HG02981 (cell line): ENCODE data around the gene CENPE.

Experiments
- ATAC-seq: cut with Tn5 transposase; IDR thresholded peaks from one replicate; pipeline ENCODE4 v1.9.1; 2021; ENCODE audit warnings: mild to moderate bottlenecking, moderate library complexity; ENCODE audit not compliant: unreplicated experiment

Gene CENPE

GRCh38 chr4:103136671-103137445 lies 61.3 kb downstream of the CENPE start:
- ATAC-seq, result no peak

DNA sequence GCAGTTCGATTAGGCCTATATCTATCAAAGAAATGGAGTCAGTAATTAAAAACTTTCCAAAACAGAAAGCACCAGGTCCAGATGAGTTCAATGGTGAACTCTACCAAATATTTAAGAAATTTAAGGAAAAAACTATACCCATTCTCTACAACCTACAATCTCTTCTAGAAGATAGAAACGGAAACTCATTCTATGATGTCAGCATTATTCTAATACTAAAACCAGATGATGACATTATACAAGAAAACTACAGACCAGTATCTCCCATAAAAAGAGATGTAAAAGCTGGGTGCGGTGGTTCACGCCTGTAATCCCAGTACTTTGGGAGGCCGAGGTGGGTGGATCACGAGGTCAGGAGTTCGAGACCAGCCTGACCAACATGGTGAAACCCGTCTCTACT lies 69.0 kb downstream of the CENPE start:
- ATAC-seq, result no peak

- ATAC-seq, result no peak
Observed at GRCh38 chr4:103126126-103126525, 72.0 kb downstream of the CENPE start.

DNA sequence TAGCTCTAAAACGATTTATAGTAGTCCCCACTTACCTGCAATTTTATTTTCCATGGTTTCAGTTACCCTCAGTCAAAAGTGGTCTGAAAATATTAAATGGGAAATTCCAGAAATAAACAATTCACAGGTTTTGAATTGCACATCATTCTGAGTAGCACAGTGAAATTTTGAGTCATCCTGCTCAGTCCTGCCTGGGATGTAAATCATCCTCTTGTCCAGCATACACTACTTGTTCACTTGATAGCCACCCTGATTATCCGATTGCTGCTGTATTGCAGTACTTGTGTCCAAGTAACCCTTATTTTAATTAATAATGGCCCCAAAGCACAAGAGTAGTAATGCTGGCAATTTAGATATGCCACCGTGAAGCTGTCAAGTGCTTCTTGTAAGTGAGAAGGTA lies 75.0 kb downstream of the CENPE start:
- ATAC-seq, result no peak

DNA sequence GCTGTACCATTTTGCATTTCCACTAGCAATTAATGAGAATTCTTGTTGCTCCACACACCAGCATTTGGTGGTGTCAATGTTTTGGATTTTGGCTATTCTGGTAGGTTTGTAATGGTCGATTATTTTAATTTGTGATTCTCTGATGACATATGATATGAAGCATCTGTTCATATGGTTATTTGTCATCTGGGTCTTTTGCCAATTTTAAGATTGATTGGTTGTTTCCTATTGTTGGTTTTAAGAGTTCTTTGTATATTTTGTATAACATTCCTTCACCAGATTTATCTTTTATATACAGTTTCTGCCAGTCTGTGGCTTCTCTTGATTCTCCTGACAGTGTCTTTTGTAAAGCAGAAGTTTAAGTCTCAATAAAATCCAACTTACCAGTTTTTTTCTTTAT lies 80.0 kb downstream of the CENPE start:
- ATAC-seq, result no peak

DNA sequence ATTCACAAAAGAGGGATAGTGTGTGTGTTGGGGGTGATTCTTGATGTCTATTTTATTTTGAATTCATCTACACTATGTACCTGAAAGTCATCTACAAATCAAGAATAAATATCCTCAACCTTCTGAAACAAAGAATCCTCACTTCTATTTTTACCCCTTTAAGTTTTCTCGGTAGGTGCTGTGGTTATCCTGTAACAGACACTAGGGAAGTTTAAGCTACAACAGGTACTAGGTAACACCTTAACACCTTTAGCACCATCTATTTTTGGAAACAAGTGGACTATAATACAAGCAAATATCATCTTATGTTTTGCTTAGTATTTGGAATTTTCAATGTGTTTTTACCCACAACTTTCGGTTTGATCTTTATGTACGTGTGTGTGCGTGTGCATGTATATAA lies 86.5 kb downstream of the CENPE start:
- no peak for ATAC-seq

DNA sequence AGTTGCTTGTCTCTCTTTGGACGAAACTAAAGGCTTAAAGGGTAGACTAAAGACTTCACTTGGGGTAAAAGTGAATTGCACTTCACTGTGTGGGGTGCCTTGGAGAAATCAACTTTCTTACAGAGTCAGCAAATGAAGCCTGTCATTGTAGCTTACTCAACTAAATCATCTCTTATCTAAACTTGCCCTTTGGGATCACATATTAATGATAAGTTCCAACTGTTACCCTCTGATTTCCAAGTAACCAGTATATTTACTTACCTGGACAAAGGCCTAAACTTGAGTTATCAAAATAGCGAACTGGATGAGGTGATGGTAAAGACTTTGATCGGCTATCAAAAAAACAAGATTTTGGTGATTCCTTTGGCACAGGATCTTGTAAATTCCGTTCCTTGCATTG lies 89.6 kb downstream of the CENPE start:
- ATAC-seq, result no peak

- no peak for ATAC-seq
Observed at GRCh38 chr4:103105558-103106356, 92.4 kb downstream of the CENPE start.

DNA sequence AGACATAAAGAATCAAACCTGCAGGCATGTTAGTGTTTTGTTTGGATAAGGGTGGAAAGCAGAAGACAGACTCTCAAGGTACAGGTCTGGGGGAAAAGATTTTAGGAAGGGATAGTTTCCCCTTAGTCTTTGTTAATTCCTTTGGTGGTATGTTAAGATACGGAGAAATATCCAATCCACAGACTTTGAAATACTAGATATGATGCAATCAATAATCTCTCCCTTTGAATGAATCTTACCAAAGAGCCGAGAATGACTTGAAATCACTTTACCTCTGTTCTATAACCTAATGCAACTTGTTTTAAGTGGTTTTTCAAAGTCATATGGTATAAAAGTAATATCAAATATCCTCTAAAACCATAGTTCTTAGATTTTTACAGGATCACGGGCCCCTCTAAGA lies 93.3 kb downstream of the CENPE start:
- ATAC-seq, result no peak

DNA sequence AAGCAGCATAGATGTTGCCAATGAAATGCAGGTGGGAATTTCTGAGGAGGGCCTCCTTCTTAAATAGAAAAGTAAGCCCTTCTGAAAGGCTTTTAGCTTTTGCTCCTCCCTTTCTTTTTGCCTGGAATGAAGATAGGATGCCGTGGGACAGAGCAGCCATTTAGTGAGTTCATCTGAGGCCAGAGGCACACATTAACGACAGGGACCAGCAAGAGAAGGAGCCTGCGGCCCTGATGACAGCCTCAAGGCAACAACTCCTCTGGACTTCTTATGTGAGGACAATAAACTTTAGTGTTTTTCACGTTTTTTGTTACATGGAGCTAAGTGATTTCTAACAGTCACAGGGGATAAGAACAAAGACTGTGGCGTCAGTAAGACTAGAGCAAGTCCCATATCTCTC lies 97.5 kb downstream of the CENPE start:
- no peak for ATAC-seq

DNA sequence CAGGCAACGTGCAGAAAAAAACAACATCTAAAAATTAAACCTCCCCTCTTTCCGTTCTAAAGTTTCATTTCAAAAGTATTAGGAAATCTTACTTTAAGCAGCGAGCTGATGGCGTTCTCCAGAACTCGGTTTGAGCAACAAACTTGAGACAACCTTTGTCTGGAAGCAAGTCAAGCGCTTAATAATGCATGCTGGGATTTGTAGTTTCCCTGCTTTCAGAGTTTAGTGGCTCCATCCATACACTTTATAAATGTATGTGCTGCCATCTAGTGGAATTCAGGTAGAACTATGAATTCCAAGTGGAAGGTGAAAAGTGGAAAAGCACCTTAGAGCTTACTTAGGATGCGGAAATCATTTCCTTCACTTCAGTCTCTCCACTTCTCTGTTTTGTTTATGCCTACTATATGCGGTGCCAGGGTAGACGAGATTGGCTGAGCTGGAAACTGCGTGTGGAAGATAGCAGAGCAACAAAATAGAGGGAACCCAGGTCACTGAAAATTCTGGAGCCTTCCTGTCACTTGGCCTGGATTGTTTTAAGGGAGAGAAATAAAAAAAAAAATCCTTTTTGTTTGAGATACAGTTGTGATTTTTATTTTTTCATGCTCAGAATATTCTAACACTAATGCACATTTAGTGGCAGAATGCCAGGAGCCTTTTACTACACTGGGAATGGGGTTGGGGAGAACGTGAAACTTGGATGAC lies 98.3 kb downstream of the CENPE start, which contains the start of gene BDH2:
Gene BDH2 (minus strand): TSS at position 144 of the 702 bp plus-strand sequence. CDS start 3,580 bp downstream, outside the sequence.
- peak; percentile 98 for ATAC-seq

- ATAC-seq, result no peak
Observed at GRCh38 chr4:103098756-103099440, 99.2 kb downstream of the CENPE start.

DNA sequence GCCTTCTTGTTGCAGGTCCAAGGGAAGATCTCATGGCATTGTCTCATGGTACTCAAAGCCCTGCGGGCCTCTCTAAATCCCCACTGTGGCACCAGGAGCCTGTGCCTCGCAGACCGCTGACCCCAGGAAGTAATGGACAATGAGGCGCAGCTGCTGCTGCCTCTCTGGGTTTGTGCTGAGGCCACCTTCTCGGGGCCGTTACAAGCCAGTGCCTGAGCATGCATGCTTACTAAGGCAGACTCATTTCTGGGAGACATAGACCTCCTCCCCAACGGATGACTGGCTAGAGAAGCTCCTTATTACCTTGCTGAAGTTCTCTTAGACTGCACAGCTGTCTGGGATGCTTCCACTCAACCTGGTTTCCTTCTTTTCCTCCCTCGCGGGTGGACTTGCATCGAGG lies 99.8 kb downstream of the CENPE start:
- ATAC-seq, result no peak

- no peak for ATAC-seq
Observed at GRCh38 chr4:103097112-103097511, 101.0 kb downstream of the CENPE start.

DNA sequence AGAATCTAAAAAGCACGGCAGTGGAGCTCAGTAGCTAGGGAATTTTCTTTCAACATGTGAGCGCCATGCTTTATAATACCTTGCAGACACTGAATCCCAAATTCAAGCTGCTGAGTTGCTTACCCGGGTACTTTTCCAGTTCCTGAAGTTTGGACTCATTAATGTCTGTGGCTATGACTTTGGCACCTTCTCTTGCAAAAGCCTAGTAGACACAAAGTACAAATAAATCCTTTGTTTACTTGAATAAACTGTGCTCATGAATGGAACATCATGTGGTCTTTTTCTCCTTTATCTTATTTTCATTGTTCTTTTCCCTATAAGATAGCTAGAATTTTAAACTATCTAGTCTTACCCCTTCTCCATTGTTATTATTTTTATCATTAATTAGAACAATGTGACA lies 103.1 kb downstream of the CENPE start:
- ATAC-seq, result no peak

DNA sequence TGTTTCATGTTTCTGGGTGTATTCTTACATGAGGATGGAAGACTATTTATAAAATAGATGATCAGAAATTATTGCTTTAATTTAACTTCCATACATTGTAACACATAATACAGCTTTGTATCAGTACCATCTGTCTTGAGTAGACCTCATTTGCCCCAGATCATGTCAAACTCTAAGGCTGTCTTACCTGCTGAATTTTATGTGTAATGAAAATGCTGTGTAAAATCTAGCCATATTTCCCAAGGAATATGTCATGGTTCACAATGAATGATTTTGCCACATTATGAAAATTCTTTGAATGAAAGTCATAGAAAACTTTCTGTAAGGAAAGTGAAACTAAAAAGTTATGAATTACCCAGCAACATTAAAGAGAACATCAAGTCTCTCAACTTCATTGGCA lies 105.9 kb downstream of the CENPE start:
- no peak for ATAC-seq

DNA sequence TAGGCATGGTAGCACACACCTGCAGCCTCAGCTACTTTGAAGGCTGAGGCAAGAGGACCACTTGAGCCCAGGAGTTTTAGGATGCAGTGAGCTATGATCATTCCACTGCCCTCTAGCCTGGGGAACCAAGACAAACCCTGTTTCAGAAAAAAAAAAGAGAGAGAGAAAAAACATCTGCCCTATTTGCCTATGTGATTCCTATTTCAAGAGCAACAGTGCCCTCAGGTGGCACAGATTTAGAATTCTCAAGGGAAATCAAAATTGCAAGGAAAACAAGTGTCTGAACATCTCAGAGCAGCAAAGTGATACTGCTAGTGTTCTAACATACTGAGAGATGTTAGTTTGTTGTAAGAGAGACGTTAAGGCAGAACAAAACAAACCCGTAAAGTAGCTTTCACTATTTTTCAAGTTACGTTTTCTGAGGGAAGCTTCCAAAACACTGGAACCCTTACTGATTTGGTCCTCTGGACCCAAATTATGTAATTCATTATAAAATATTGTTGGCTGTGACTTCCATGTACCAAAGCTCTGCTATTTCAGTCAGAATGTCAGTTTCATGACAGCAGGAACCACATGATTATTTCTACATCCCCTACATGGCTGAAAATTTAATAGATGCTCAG lies 106.4 kb downstream of the CENPE start:
- ATAC-seq, result peak; percentile 81

DNA sequence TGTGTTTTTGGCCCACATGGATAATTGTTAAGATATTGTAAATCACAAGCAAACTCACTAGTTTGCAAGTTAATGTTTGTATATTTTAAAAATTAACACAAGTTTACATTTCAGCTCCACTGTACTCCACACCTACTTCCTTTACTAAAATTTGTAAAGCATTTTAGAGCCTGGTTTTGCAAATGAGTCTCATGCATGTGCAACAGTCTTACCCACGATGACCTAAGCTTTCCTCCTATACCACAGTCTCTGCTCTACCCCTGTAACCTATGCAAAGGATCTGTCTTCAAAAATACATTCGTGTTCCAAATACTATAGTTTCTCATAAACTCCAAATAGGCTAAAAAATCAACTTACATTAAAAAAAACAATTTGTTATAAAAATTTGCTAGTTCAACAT lies 108.7 kb downstream of the CENPE start:
- no peak for ATAC-seq

- ATAC-seq, result no peak
Observed at GRCh38 chr4:103086551-103086950, 111.6 kb downstream of the CENPE start.

DNA sequence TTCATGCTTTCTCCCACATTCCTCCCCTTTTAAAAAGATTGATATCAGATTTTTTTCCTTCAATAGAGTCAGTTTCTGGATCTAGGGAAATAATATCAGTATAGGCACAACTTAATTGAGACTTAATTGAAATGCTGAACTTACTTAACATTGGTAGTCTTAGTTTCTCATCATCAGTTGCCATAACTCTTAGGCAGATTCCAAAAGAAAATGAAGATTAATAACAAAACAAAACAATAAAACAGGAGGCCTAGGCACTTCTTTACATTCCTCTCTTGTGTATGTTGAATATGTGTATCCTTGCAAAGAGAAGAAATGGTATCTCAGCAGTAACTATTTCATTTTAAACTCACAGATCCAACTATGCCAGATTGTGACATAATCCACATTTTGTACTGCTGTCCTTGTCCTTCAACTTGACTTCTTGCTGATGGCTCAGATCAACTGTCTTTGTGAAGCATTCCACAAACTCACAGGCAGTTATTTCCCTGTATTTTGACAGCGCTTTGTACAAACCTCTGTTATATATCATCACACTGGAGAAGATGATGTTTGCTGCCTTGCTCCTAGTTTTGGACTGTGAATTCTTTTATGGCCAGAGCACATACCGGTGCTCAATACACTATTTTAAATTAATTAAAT lies 112.5 kb downstream of the CENPE start:
- ATAC-seq, result no peak
